A549 (cell line): Measurements from ENCODE around the gene RBM47.

ENCODE experiments used
- CHD2 ChIP-seq: fragments of 150-350 bp; IDR thresholded peaks from 2 replicates; pipeline ENCODE4 v1.6.1; 2014; ENCODE audit warnings: low read length; ENCODE audit not compliant: partially characterized antibody
- EP300 ChIP-seq, 2 experiments: fragments of >200 bp; sonication (Bioruptor Twin); formaldehyde crosslinking; IDR thresholded peaks; 2 replicates in 1 of 2; 3 replicates in 1 of 2; pipeline ENCODE4 v1.6.1; 2016 to 2017
- JUN ChIP-seq, 2 experiments: fragments of >200 bp; sonication (Bioruptor Twin); formaldehyde crosslinking; IDR thresholded peaks; 2 replicates in 1 of 2; 3 replicates in 1 of 2; pipeline ENCODE4 v1.6.1; 2016 to 2017
- MYC ChIP-seq: IDR thresholded peaks from 2 replicates; pipeline ENCODE4 v1.6.1; 2012; ENCODE audit warnings: mild to moderate bottlenecking, inconsistent platforms, low read length, improper control_type of control experiment, borderline replicate concordance
- POLR2A ChIP-seq: IDR thresholded peaks from 2 replicates; pipeline ENCODE4 v1.6.1; 2012; ENCODE audit warnings: mild to moderate bottlenecking, low read length
- RAD21 ChIP-seq, 2 experiments: fragments of >200 bp in 1 of 2; sonication (Bioruptor Twin) in 1 of 2; formaldehyde crosslinking in 1 of 2; IDR thresholded peaks in 1 of 2; conservative IDR thresholded peaks in 1 of 2; 2 replicates in 1 of 2; 3 replicates in 1 of 2; pipeline ENCODE4 v1.6.1; 2012 to 2018; ENCODE audit warnings: inconsistent platforms in 1 of 2
- RCOR1 ChIP-seq: fragments of 150-350 bp; IDR thresholded peaks from 2 replicates; pipeline ENCODE4 v1.6.1; 2014; ENCODE audit warnings: antibody characterized with exemption, low read length, low read depth
- RNF2 ChIP-seq: fragments of 200-600 bp; sonication (generic); IDR thresholded peaks from 2 replicates; pipeline ENCODE4 v1.6.1; 2016; ENCODE audit warnings: low read depth, mild to moderate bottlenecking, antibody characterized with exemption, moderate library complexity, borderline replicate concordance
- ZSCAN20 ChIP-seq: fragments of 250-450 bp; sonication (Bioruptor Pico); IDR thresholded peaks from 2 replicates; pipeline ENCODE4 v1.8.0; 2022; ENCODE audit warnings: mild to moderate bottlenecking, moderate library complexity
- TF ChIP-seq, protein P1 (sequence below): fragments of >200 bp; sonication (Bioruptor Twin); formaldehyde crosslinking; IDR thresholded peaks from 3 replicates; pipeline ENCODE4 v1.5.1; 2016
- TF ChIP-seq, protein P2 (sequence below): fragments of 200-600 bp; sonication (generic); IDR thresholded peaks from 2 replicates; pipeline ENCODE4 v1.6.1; 2016; ENCODE audit warnings: antibody characterized with exemption, mild to moderate bottlenecking, moderate library complexity
- TF ChIP-seq, protein P3 (sequence below): IDR thresholded peaks from 2 replicates; pipeline ENCODE4 v1.6.1; 2012; ENCODE audit warnings: low read depth, borderline replicate concordance

DNA sequence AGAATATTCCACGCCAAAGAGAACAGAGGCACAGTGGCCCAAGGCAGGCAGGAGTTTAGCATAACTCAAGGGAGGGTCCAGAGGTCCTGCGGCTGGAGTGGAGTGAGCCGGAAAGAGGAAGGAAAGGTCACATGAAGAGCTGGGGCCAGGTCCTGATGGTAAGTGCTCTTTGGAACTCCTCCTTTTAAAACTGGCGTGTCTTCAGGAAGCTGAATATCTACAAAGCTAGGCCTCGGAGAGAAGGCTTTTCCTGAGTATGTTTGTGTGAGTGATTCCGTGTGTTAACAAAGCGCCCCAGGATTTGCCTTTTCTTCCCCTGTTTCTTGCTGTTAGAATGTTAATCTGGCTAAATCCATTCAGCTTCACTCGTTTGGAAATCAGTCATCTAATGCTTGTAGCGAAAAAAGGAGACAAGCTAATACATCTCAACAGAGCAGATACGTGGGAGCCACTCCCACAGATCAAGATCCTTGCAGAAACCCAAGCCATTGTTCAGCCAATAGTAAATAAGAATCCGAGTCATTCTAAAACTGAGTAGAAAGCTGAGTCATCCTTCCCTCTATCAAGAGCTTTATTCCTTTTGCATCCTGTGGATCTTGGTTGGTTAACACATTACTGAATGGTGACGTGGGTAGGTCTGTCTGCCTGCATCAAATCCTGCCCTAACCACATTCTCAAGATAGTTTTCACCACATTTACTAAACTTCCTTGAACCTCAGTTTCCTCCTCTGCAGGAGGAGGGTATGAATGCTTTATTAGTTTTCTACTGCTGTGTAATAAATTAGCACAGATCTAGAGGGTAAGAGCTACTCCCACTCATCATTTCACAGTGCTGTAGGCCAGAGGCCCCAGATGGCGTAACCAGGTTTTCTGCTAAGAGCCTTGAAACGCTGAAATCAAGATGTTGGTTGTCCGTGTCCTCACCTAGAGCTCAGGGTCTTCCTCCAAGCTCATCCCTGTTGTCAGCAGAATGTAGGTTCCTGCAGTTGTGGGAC, 43.2 kb upstream of the RBM47 start:
- TF ChIP-seq, protein P1, sequence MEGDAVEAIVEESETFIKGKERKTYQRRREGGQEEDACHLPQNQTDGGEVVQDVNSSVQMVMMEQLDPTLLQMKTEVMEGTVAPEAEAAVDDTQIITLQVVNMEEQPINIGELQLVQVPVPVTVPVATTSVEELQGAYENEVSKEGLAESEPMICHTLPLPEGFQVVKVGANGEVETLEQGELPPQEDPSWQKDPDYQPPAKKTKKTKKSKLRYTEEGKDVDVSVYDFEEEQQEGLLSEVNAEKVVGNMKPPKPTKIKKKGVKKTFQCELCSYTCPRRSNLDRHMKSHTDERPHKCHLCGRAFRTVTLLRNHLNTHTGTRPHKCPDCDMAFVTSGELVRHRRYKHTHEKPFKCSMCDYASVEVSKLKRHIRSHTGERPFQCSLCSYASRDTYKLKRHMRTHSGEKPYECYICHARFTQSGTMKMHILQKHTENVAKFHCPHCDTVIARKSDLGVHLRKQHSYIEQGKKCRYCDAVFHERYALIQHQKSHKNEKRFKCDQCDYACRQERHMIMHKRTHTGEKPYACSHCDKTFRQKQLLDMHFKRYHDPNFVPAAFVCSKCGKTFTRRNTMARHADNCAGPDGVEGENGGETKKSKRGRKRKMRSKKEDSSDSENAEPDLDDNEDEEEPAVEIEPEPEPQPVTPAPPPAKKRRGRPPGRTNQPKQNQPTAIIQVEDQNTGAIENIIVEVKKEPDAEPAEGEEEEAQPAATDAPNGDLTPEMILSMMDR: no peak
- TF ChIP-seq JUN (IDR thresholded peaks at IDR 0.05): peak in 1 of 2 experiments; percentile 62; a peak in 2 of 5 replicates
- no peak for TF ChIP-seq POLR2A
- TF ChIP-seq, protein P2, sequence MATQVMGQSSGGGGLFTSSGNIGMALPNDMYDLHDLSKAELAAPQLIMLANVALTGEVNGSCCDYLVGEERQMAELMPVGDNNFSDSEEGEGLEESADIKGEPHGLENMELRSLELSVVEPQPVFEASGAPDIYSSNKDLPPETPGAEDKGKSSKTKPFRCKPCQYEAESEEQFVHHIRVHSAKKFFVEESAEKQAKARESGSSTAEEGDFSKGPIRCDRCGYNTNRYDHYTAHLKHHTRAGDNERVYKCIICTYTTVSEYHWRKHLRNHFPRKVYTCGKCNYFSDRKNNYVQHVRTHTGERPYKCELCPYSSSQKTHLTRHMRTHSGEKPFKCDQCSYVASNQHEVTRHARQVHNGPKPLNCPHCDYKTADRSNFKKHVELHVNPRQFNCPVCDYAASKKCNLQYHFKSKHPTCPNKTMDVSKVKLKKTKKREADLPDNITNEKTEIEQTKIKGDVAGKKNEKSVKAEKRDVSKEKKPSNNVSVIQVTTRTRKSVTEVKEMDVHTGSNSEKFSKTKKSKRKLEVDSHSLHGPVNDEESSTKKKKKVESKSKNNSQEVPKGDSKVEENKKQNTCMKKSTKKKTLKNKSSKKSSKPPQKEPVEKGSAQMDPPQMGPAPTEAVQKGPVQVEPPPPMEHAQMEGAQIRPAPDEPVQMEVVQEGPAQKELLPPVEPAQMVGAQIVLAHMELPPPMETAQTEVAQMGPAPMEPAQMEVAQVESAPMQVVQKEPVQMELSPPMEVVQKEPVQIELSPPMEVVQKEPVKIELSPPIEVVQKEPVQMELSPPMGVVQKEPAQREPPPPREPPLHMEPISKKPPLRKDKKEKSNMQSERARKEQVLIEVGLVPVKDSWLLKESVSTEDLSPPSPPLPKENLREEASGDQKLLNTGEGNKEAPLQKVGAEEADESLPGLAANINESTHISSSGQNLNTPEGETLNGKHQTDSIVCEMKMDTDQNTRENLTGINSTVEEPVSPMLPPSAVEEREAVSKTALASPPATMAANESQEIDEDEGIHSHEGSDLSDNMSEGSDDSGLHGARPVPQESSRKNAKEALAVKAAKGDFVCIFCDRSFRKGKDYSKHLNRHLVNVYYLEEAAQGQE: no peak
- no peak for TF ChIP-seq RAD21 (conservative IDR thresholded peaks at IDR 0.05 in 1 of 2, IDR thresholded peaks at IDR 0.05 in 1 of 2)
- TF ChIP-seq MYC: no peak
- TF ChIP-seq EP300 (IDR thresholded peaks at IDR 0.05): peak in 1 of 2 experiments; percentile 58; a peak in 1 of 5 replicates
- no peak for TF ChIP-seq RCOR1
- TF ChIP-seq, protein P3, sequence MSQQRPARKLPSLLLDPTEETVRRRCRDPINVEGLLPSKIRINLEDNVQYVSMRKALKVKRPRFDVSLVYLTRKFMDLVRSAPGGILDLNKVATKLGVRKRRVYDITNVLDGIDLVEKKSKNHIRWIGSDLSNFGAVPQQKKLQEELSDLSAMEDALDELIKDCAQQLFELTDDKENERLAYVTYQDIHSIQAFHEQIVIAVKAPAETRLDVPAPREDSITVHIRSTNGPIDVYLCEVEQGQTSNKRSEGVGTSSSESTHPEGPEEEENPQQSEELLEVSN: no peak
- no peak for TF ChIP-seq CHD2
- TF ChIP-seq RNF2: no peak
- TF ChIP-seq ZSCAN20 (CRISPR knock-in tag): peak; percentile 77; the same call in 1 of the 2 replicates
